Measurements from ENCODE around the gene ABHD14A. TPM values are rescaled to one million over a fixed set of nuclear protein-coding genes. Genes with fewer than 3 reads are reported as not detected.

Gene ABHD14A
- total and polyA plus RNA-seq, 8 donors: 14.7 to 30.2 (median 22.3) TPM

DNA sequence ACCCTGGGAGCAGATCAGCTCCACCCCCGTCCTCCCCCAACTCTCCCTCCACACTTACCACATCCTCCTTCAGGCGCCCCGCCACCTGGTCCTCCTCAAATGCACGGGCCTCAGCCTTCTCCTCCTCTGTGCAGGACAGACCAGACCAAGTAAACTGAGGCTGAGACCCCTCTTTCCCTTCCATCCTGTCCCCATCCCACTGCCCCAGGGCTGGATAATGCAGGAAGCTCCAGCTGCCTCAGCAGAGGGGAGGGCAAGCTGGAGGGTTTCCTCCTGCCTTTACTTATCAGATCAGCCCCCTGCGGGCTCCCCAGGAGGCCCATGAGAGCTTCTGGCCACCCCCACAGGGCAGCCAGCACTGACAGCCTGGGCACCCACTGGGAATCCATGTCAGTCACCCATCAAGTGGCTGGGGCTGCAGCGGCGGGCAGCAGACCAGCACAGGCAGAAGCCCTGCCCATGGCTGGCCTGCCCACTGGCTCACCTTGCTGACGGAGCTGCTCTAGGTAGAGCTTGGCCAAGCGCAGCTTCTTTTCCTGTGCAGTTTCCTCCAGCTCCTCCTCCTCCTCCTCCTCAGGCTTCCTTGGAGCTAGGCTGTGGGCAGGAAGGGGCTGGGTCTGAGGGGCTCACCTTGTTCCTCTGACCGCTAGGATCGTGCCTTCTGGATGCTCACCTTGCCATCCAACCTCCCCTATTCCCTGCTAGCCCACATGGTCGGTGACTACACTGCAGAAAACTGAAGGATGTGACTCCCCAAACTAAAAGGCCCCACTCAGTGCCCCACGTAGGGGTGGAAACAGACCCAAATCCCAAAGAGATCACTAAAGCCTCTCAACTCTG is 37.0 kb upstream of the ABHD14A start:
- intact Hi-C loops (cut with DNase I): no loop called here
- TF ChIP-seq, protein P1, sequence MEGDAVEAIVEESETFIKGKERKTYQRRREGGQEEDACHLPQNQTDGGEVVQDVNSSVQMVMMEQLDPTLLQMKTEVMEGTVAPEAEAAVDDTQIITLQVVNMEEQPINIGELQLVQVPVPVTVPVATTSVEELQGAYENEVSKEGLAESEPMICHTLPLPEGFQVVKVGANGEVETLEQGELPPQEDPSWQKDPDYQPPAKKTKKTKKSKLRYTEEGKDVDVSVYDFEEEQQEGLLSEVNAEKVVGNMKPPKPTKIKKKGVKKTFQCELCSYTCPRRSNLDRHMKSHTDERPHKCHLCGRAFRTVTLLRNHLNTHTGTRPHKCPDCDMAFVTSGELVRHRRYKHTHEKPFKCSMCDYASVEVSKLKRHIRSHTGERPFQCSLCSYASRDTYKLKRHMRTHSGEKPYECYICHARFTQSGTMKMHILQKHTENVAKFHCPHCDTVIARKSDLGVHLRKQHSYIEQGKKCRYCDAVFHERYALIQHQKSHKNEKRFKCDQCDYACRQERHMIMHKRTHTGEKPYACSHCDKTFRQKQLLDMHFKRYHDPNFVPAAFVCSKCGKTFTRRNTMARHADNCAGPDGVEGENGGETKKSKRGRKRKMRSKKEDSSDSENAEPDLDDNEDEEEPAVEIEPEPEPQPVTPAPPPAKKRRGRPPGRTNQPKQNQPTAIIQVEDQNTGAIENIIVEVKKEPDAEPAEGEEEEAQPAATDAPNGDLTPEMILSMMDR (IDR thresholded peaks at IDR 0.05): no peak
- Histone ChIP-seq H3K4me3 (no peak overlapping the region), H3K4me1 (peaks cover 6 to 33% of the 10 kb centered on the region in 2 donors), H3K27me3 (no peaks in the 10 kb centered on the region), H3K27ac (no peak overlapping the region), H3K9me3 (no peaks in the 10 kb centered on the region), H3K36me3 (peaks cover 0 to 59% of the 10 kb centered on the region in 2 donors)
- no peak for ATAC-seq
- no peak for DNase-seq

DNA sequence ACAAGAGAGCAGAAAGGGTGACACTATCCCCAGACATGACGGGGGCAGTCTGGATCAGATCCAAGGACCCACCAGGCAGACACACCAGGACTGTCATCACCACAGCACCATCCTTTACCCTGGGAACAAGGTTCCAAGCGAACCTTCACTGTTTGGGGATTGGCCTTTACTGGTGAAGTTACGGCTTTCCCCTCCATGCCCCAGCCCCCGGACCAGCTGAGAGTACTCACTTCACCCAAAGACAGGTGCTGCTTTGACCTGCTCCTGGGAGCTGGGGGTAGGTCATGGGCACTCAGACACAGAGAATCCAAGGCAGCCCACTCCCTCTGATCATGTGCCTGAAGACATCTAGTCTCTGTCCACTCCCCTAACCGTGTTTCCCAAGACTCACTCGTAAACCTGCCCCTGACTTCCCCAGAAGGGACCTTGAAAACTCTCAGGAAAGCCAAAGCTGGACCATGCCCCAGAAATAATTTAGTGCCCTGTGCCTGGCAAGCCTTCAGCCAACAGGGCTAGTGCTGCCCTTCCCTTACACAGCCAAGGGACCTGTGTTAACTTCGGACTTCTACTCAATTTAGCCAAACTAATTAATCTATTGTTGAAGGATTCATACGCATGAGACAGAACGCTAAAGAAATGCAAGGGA is 36.0 kb upstream of the ABHD14A start:
- H3K27me3 ChIP-seq: no peaks in the 10 kb centered on the region
- no peaks in the 10 kb centered on the region for H3K9me3 ChIP-seq
- H3K36me3 ChIP-seq: peaks cover 0 to 49% of the 10 kb centered on the region in 2 donors
- TF ChIP-seq, protein P1 (IDR thresholded peaks at IDR 0.05): no peak
- no peak overlapping the region for H3K4me3 ChIP-seq
- ATAC-seq: no peak
- peaks cover 11 to 41% of the 10 kb centered on the region in 2 donors for H3K4me1 ChIP-seq
- DNase-seq: no peak
- intact Hi-C loops (cut with DNase I): no loop called here
- H3K27ac ChIP-seq: no peak overlapping the region

DNA sequence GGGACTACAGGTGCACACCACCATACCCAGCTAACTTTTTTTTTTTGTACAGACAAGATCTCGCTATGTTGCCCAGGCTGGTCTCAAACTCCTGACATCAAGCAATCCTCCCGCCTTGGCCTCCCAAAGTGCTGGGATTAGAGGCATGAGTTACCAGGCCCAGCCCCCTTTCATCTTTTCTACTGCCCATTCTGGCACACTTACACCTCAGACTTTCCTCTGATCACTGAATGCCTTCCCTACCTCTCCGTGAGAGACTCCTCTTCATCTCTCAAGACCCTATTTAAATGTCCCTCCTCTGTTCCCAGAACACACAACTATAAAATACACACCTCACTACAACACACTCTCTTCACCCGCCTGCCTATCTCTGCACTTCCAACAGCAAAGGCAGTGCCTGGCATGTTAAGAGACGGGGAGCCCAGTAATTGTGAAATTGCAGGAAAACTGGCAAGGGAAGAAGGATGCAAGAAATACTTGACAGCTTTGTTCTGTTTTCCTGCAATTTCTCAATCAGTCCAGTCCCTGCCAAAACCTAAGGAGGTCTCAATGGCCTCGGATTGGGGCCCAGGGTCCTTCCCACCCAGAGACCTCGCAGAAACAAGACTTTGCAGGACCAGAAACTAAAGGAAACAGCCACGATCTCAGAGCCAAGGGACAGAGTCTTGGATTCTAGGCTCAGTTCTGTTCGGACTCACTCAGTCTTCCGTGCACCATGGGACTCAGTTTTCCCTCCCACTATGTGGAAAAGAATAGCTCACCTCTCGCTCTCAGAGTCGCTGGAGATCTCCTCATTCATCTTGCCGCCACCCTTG is 34.0 kb upstream of the ABHD14A start:
- no peaks in the 10 kb centered on the region for H3K9me3 ChIP-seq
- peak overlapping the region; percentile 63 to 86 for H3K4me3 ChIP-seq
- ATAC-seq (no peak), DNase-seq (no peak)
- H3K27me3 ChIP-seq: no peaks in the 10 kb centered on the region
- peaks cover 0 to 37% of the 10 kb centered on the region in 2 donors for H3K36me3 ChIP-seq
- TF ChIP-seq, protein P1 (IDR thresholded peaks at IDR 0.05): no peak
- H3K4me1 ChIP-seq: peaks cover 11 to 41% of the 10 kb centered on the region in 2 donors
- intact Hi-C loops (cut with DNase I): no loop called here
- peak overlapping the region in 1 of 2 donors; percentile 88 for H3K27ac ChIP-seq

DNA sequence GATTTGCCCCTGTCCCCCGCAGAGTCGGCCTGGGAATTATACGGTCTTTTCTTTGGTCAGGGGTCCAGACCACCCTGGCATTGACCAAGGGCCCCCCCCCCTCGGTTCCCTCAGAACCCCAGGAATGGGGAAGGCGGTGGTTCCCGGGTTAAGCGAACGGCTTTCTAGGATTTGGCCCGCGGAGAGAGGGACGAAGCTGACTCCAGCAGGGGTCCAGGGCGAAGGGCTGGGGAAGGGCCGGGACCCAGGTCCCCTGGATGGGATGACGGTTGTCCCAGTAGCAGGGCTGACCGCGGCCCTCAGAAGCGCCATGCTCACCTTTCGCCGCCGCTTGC is 33.4 kb upstream of the ABHD14A start:
- Histone ChIP-seq H3K27ac (peak overlapping the region; percentile 5 to 88), H3K4me3 (peak overlapping the region; percentile 63 to 86), H3K27me3 (no peaks in the 10 kb centered on the region), H3K4me1 (peaks cover 11 to 41% of the 10 kb centered on the region in 2 donors), H3K36me3 (peaks cover 0 to 31% of the 10 kb centered on the region in 2 donors), H3K9me3 (no peaks in the 10 kb centered on the region)
- intact Hi-C loops (cut with DNase I): no loop called here
- DNase-seq (no peak), ATAC-seq (no peak)
- TF ChIP-seq, protein P1 (IDR thresholded peaks at IDR 0.05): no peak
